GM18868 (cell line): ENCODE results near the gene SNX3.

Experiments used
- ATAC-seq: cut with Tn5 transposase; IDR thresholded peaks from one replicate; pipeline ENCODE4 v1.9.1; 2021; ENCODE audit warnings: mild to moderate bottlenecking, moderate library complexity; ENCODE audit not compliant: unreplicated experiment

SNX3 gene

DNA sequence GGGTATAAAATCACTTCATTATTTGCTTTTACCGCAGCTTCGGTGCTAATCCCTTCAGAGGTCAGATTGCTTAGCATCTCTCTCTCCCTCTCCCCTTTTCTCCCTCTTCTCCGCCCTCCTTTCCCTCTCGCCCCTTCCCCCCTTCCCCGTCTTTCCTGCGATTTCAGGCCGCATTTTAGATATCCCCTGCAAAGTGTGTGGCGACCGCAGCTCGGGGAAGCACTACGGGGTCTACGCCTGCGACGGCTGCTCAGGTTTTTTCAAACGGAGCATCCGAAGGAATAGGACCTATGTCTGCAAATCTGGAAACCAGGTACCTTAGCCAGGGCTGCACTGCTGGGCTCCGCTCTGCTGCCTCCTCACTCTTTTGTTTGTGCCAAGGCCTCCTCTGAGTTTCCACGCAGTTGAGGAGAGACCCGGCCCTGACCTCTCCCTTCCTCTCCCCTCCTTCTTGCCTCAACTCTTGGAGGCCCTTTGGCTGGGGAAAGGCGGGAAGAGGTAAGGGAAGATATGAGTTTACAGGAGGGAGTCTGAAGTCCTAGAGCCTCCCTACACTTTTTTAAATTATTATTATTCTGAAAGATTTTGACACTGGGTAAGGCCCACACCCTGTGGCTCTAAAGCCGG lies 89.4 kb downstream of the SNX3 start:
- ATAC-seq, result no peak

- no peak for ATAC-seq
Measured at GRCh38 chr6:108170332-108171290, 90.2 kb downstream of the SNX3 start.

GRCh38 chr6:108169464-108170331 lies 91.1 kb downstream of the SNX3 start:
- ATAC-seq, result no peak

GRCh38 chr6:108168501-108169463 lies 92.1 kb downstream of the SNX3 start:
- ATAC-seq, result no peak

DNA sequence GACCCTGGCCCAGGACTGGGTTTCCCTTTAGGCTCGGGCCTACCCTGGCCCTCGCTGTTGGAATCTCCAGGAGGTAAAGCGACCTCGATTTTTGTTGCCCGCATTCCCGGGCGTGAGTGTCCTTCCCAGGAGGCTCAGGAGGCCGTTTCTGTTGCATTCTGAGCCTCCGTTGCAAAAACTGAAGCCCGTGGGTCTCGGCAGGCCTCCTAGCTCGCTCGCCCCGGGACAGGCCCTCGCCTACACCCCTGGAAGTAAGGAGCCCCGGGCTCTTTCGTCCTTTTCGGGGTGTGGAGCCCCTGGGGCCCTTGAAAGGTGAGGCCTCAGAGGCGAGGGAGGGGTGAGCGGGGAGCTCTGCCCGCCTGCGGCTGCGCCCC lies 92.8 kb downstream of the SNX3 start:
- no peak for ATAC-seq

GRCh38 chr6:108167449-108168089 lies 93.3 kb downstream of the SNX3 start:
- ATAC-seq, result no peak

- ATAC-seq, result no peak
Measured at GRCh38 chr6:108166664-108167448, 94.0 kb downstream of the SNX3 start.

GRCh38 chr6:108165714-108166663 lies 94.9 kb downstream of the SNX3 start, which contains the start of gene NR2E1:
Gene NR2E1 (plus strand): TSS chr6:108166022. CDS start chr6:108166766, 744 bp downstream.
- no peak for ATAC-seq

DNA sequence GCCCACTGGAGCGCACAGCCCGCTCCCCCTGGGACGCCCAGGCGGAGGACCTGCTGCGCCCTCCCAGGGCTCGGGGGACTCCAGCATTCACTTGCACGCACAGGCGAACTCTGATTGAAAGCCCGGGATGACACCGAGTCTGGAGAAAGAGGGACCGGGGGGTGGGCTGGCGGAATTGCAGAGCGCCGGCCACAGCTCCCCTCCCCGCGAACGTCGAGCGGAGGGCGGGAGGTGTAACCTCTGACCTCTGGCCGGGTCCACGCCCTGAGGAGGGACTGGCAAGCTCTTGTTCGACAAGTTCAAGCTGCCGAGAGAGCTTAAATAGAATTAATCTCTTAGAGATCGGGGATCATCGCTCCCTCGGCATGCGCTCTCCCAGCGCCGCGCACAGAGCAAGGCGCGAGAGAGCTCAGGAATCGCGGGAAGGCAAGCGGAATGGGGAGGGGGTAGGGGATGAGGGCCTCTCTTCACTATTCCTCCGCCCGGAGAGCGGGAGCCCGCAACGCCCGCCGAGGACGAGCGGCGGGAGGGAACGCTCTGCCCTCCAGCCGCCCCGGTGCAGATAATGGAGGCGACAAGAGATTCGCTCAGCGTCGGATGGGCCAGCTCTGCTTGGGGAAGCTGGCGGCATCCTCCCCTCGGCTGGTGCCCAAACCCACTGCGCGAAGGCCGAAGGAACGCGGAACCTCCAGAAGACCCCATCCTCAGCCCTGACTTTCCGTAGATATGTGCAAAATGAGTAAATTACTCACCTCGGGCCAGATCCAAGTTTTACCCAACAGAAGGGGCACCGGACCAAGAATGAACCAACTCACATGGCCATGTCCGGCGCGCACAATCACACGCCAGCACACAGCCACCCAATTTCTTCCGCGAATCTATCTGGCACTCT lies 95.8 kb downstream of the SNX3 start:
- ATAC-seq, result no peak

- ATAC-seq, result no peak
Measured at GRCh38 chr6:108164543-108164814, 96.4 kb downstream of the SNX3 start.

DNA sequence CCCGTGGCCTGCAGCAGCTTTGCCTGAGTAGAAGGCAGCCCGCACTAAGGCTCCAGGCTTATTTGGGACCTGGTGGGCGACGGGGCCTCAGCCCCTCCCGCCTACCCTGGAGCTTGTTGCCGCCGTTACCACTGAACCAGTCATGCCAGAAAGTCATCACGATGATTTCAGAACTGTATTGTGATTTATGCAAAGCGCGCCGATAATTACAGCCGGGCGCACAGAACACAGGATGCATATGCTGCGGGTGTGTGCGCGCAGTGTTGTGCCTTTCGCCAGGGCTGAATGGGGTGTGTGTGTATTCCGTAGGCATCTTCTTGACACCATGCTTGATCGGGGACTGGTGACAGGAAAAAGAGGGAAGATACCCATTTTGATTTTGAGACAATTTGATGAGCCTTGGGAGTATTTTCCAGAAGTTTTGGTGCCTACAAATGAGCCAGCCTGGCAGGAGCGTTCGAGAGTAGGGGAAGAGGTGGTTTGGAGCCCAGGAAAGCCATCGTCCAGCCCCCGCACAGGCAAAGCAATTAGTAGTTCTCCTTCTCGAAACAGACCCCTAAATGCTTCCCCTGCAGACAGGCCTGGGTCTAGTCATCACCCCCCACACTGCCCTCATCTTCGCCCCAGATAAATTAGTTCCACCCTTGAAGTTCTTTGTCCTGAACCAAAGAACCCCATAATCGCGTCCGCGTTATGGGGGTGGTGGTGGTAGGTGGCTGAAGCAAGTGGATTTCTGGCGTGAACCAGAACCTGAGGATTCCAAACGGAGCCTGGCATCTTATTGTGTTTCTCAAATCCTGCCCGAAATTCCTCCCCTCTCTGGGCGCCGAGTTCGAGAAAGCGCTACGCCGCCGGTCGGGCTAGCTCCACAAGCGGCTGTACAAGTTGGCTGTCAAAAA lies 96.9 kb downstream of the SNX3 start:
- ATAC-seq, result no peak

DNA sequence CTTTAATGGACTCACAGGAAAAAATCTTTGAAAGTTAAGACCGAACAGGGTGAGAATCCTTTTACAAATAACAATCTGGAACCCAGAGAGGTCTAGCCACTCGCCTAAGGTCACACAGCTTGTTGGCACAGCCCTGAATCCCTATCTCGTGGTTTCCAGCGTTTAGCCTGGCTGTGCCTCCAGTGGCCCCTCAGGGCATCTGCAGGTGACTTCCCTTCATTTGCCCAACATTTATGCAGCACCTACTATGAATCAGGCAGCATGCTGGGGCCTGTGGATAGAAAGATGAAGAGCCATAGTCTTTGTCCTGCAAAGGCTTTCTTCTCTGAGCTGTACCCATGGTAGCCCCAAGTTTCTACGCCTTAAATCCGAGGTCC lies 97.6 kb downstream of the SNX3 start:
- ATAC-seq, result no peak

GRCh38 chr6:108161724-108162282 lies 99.0 kb downstream of the SNX3 start:
- ATAC-seq, result no peak
